Measurements from ENCODE around the gene PLEKHM3.
A peak's percentile ranks its signal among the peaks of the same experiment; 100 is the strongest.

PLEKHM3 gene

GRCh38 chr2:208064220-208064961 lies 39.1 kb upstream of the PLEKHM3 start:
- no peaks in the 10 kb centered on the region for H3K9me3 ChIP-seq (ENCODE audit: insufficient read depth, low read depth, low read length)
- TF ChIP-seq, protein P1, sequence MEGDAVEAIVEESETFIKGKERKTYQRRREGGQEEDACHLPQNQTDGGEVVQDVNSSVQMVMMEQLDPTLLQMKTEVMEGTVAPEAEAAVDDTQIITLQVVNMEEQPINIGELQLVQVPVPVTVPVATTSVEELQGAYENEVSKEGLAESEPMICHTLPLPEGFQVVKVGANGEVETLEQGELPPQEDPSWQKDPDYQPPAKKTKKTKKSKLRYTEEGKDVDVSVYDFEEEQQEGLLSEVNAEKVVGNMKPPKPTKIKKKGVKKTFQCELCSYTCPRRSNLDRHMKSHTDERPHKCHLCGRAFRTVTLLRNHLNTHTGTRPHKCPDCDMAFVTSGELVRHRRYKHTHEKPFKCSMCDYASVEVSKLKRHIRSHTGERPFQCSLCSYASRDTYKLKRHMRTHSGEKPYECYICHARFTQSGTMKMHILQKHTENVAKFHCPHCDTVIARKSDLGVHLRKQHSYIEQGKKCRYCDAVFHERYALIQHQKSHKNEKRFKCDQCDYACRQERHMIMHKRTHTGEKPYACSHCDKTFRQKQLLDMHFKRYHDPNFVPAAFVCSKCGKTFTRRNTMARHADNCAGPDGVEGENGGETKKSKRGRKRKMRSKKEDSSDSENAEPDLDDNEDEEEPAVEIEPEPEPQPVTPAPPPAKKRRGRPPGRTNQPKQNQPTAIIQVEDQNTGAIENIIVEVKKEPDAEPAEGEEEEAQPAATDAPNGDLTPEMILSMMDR (conservative IDR thresholded peaks at IDR 0.05; ENCODE audit: low read length) = no peak
- no peak for TF ChIP-seq EZH2phosphoT487 (IDR thresholded peaks at IDR 0.05; ENCODE audit: borderline replicate concordance)
- peaks cover 7% of the 10 kb centered on the region for H3K4me1 ChIP-seq (ENCODE audit: insufficient read depth, low read length, poor library complexity, severe bottlenecking)
- no peaks in the 10 kb centered on the region for H3K27me3 ChIP-seq (ENCODE audit: insufficient read depth, low read length, poor library complexity, severe bottlenecking)
- H3K4me2 ChIP-seq (ENCODE audit: low read depth, low read length, poor library complexity, severe bottlenecking) = no peak overlapping the region
- H3K9me2 ChIP-seq (replicated peaks; ENCODE audit: low read depth, low read length) = no peaks in the 10 kb centered on the region
- no peaks in the 10 kb centered on the region for H4K20me1 ChIP-seq (ENCODE audit: insufficient read depth, low read length, poor library complexity, severe bottlenecking)
- H3F3A ChIP-seq (ENCODE audit: low read depth) = no peaks in the 10 kb centered on the region
- no peak overlapping the region for H3K9ac ChIP-seq (ENCODE audit: low read depth, low read length, poor library complexity, severe bottlenecking)
- H2AFZ ChIP-seq (ENCODE audit: low read length) = 0 out of 2 replicates have a peak overlapping the region, but pooled peaks have one; percentile 75
- no peak overlapping the region for H3K4me3 ChIP-seq (ENCODE audit: low read length, poor library complexity, severe bottlenecking)
- H3K36me3 ChIP-seq (ENCODE audit: insufficient read depth, low read length) = no peaks in the 10 kb centered on the region
- H3K79me2 ChIP-seq (ENCODE audit: insufficient read depth, low read length) = no peaks in the 10 kb centered on the region

GRCh38 chr2:208062961-208063360 lies 37.6 kb upstream of the PLEKHM3 start:
- Histone ChIP-seq H3K4me3 (ENCODE audit: low read length, poor library complexity, severe bottlenecking) (no peak overlapping the region), H3K9me2 (replicated peaks; ENCODE audit: low read depth, low read length) (no peaks in the 10 kb centered on the region), H3K4me2 (ENCODE audit: low read depth, low read length, poor library complexity, severe bottlenecking) (no peak overlapping the region), H3K9ac (ENCODE audit: low read depth, low read length, poor library complexity, severe bottlenecking) (no peak overlapping the region), H3F3A (ENCODE audit: low read depth) (no peaks in the 10 kb centered on the region), H3K27me3 (ENCODE audit: insufficient read depth, low read length, poor library complexity, severe bottlenecking) (no peaks in the 10 kb centered on the region), H3K79me2 (ENCODE audit: insufficient read depth, low read length) (no peaks in the 10 kb centered on the region), H4K20me1 (ENCODE audit: insufficient read depth, low read length, poor library complexity, severe bottlenecking) (no peaks in the 10 kb centered on the region), H3K9me3 (ENCODE audit: insufficient read depth, low read depth, low read length) (no peaks in the 10 kb centered on the region), H2AFZ (ENCODE audit: low read length) (no peak overlapping the region), H3K36me3 (ENCODE audit: insufficient read depth, low read length) (no peaks in the 10 kb centered on the region), H3K4me1 (ENCODE audit: insufficient read depth, low read length, poor library complexity, severe bottlenecking) (peaks cover 7% of the 10 kb centered on the region)
- TF ChIP-seq, protein P1 (conservative IDR thresholded peaks at IDR 0.05; ENCODE audit: low read length) = no peak
- no peak for TF ChIP-seq EZH2phosphoT487 (IDR thresholded peaks at IDR 0.05; ENCODE audit: borderline replicate concordance)

DNA sequence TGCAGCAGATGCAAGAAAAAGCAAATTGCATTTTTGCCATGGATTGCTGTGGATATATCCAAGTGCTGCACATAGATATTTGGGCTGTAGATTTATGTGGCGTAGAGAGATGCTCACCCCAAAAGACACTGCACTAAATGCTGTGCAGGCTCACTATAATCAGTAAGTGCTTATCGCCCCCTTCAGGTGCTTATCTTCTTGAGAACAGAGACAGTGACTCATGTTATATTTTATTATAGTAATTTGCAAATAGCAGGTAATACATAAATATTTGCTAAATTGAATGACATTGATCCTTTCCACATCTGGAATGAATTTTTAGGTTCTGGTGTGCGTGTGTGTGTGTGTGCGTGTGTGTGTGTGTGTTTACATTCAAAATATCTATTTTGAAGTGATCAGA lies 36.8 kb upstream of the PLEKHM3 start:
- no peaks in the 10 kb centered on the region for H3K27me3 ChIP-seq (ENCODE audit: insufficient read depth, low read length, poor library complexity, severe bottlenecking)
- H3K36me3 ChIP-seq (ENCODE audit: insufficient read depth, low read length) = no peaks in the 10 kb centered on the region
- no peak overlapping the region for H3K4me2 ChIP-seq (ENCODE audit: low read depth, low read length, poor library complexity, severe bottlenecking)
- H3F3A ChIP-seq (ENCODE audit: low read depth) = no peaks in the 10 kb centered on the region
- no peak overlapping the region for H2AFZ ChIP-seq (ENCODE audit: low read length)
- no peak overlapping the region for H3K9ac ChIP-seq (ENCODE audit: low read depth, low read length, poor library complexity, severe bottlenecking)
- no peak overlapping the region for H3K4me3 ChIP-seq (ENCODE audit: low read length, poor library complexity, severe bottlenecking)
- H3K4me1 ChIP-seq (ENCODE audit: insufficient read depth, low read length, poor library complexity, severe bottlenecking) = peaks cover 7% of the 10 kb centered on the region
- no peaks in the 10 kb centered on the region for H3K79me2 ChIP-seq (ENCODE audit: insufficient read depth, low read length)
- no peaks in the 10 kb centered on the region for H3K9me3 ChIP-seq (ENCODE audit: insufficient read depth, low read depth, low read length)
- no peaks in the 10 kb centered on the region for H4K20me1 ChIP-seq (ENCODE audit: insufficient read depth, low read length, poor library complexity, severe bottlenecking)
- TF ChIP-seq EZH2phosphoT487 (IDR thresholded peaks at IDR 0.05; ENCODE audit: borderline replicate concordance) = no peak
- TF ChIP-seq, protein P1 (conservative IDR thresholded peaks at IDR 0.05; ENCODE audit: low read length) = peak; percentile 74
- H3K9me2 ChIP-seq (replicated peaks; ENCODE audit: low read depth, low read length) = no peaks in the 10 kb centered on the region
